ENCODE results near the gene DMRT1. TPM values are rescaled to one million over a fixed set of nuclear protein-coding genes. Genes with fewer than 3 reads are reported as not detected.

Gene DMRT1
- total RNA-seq, 6 experiments from 2014 or later: not detected

- no peak for TF ChIP-seq CTCF (IDR thresholded peaks at IDR 0.05)
- no peak for DNase-seq
- peaks cover 5% of the 10 kb centered on the region for H3K27me3 Mint-ChIP-seq (ENCODE audit: insufficient read depth)
- H3K36me3 Mint-ChIP-seq (ENCODE audit: low read depth): no peaks in the 10 kb centered on the region
- no peak overlapping the region for H3K4me3 Mint-ChIP-seq
- H3K9me3 Mint-ChIP-seq: no peaks in the 10 kb centered on the region
- no peak overlapping the region for H3K27ac Mint-ChIP-seq
- no peaks in the 10 kb centered on the region for H3K4me1 Mint-ChIP-seq (ENCODE audit: low read depth)
Observed at GRCh38 chr9:818958-819357, 22.5 kb upstream of the DMRT1 start.

GRCh38 chr9:826500-827280, 14.8 kb upstream of the DMRT1 start:
- Mint-ChIP-seq H3K9me3 (no peaks in the 10 kb centered on the region), H3K27ac (no peak overlapping the region), H3K4me3 (no peak overlapping the region), H3K4me1 (ENCODE audit: low read depth) (no peaks in the 10 kb centered on the region), H3K27me3 (ENCODE audit: insufficient read depth) (peaks cover 3% of the 10 kb centered on the region), H3K36me3 (ENCODE audit: low read depth) (no peaks in the 10 kb centered on the region)
- no peak for TF ChIP-seq CTCF (IDR thresholded peaks at IDR 0.05)
- DNase-seq: no peak

GRCh38 chr9:840343-840742, 1.2 kb upstream of the DMRT1 start:
- 0 out of 2 replicates have a peak, but pooled peaks cover 9% of the 10 kb centered on the region for H3K9me3 Mint-ChIP-seq
- no peak overlapping the region for H3K27ac Mint-ChIP-seq
- no peaks in the 10 kb centered on the region for H3K36me3 Mint-ChIP-seq (ENCODE audit: low read depth)
- H3K4me3 Mint-ChIP-seq: no peak overlapping the region
- DNase-seq: no peak
- no peak for TF ChIP-seq CTCF (IDR thresholded peaks at IDR 0.05)
- H3K27me3 Mint-ChIP-seq (ENCODE audit: insufficient read depth): peaks cover 26% of the 10 kb centered on the region
- no peaks in the 10 kb centered on the region for H3K4me1 Mint-ChIP-seq (ENCODE audit: low read depth)

GRCh38 chr9:842635-843426, 1.3 kb downstream of the DMRT1 start:
- Mint-ChIP-seq H3K4me1 (ENCODE audit: low read depth) (no peaks in the 10 kb centered on the region), H3K27me3 (ENCODE audit: insufficient read depth) (peaks cover 37% of the 10 kb centered on the region), H3K36me3 (ENCODE audit: low read depth) (no peaks in the 10 kb centered on the region), H3K4me3 (no peak overlapping the region), H3K27ac (no peak overlapping the region), H3K9me3 (0 out of 2 replicates have a peak, but pooled peaks cover 9% of the 10 kb centered on the region)
- DNase-seq: no peak
- TF ChIP-seq CTCF (IDR thresholded peaks at IDR 0.05): no peak

- TF ChIP-seq CTCF (IDR thresholded peaks at IDR 0.05): no peak
- Mint-ChIP-seq H3K4me3 (no peak overlapping the region), H3K4me1 (ENCODE audit: low read depth) (no peaks in the 10 kb centered on the region), H3K27ac (no peak overlapping the region), H3K9me3 (0 out of 2 replicates have a peak, but pooled peaks cover 9% of the 10 kb centered on the region), H3K27me3 (ENCODE audit: insufficient read depth) (peaks cover 37% of the 10 kb centered on the region), H3K36me3 (ENCODE audit: low read depth) (no peaks in the 10 kb centered on the region)
- no peak for DNase-seq
Observed at GRCh38 chr9:843427-843785, 1.9 kb downstream of the DMRT1 start.
